K562 (cell line): ENCODE results near the gene TAPBPL. TPM values are rescaled to one million over a fixed set of nuclear protein-coding genes. Genes with fewer than 3 reads are reported as not detected.

Experiments
- AFF4 ChIP-seq: sonication (generic); formaldehyde crosslinking; IDR thresholded peaks from 2 replicates; pipeline ENCODE4 v1.8.0; 2023; ENCODE audit warnings: mild to moderate bottlenecking, missing genetic modification reagents
- ATF7 ChIP-seq: fragments of 450-650 bp; IDR thresholded peaks from 2 replicates; pipeline ENCODE4 v1.7.1; 2014; ENCODE audit warnings: mild to moderate bottlenecking, moderate library complexity
- GABPB2 ChIP-seq: fragments of 250-450 bp; sonication (Bioruptor Pico); conservative IDR thresholded peaks from 2 replicates; pipeline ENCODE4 v1.5.1; 2021; ENCODE audit warnings: mild to moderate bottlenecking
- HMGXB4 ChIP-seq: sonication (generic); formaldehyde crosslinking; IDR thresholded peaks from 2 replicates; pipeline ENCODE4 v1.8.1; 2023; ENCODE audit warnings: mild to moderate bottlenecking, missing genetic modification reagents
- MLLT1 ChIP-seq, 2 experiments: fragments of 450-650 bp; IDR thresholded peaks; 2 replicates each; pipeline ENCODE4 v1.6.1; 2016
- SIN3A ChIP-seq, 2 experiments: fragments of 150-350 bp in 1 of 2; IDR thresholded peaks; 2 replicates each; pipeline ENCODE4 v1.6.1; 2011 to 2016; ENCODE audit warnings: borderline replicate concordance in 2 of 2, low read depth in 2 of 2, low read length in 2 of 2, mild to moderate bottlenecking in 2 of 2, moderate library complexity in 2 of 2; ENCODE audit not compliant: control insufficient read depth in 1 of 2
- TAF9B ChIP-seq: fragments of 450-650 bp; IDR thresholded peaks from 2 replicates; pipeline ENCODE4 v1.6.1; 2018; ENCODE audit warnings: mild to moderate bottlenecking; ENCODE audit not compliant: partially characterized antibody
- YBX1 ChIP-seq: fragments of 450-650 bp; IDR thresholded peaks from 2 replicates; pipeline ENCODE4 v1.7.1; 2016; ENCODE audit warnings: mild to moderate bottlenecking
- ZFP1 ChIP-seq: fragments of 450-650 bp; formaldehyde crosslinking; IDR thresholded peaks from 2 replicates; pipeline ENCODE4 v1.4.0; 2020; ENCODE audit warnings: mild to moderate bottlenecking, mixed read lengths
- ZFX ChIP-seq: sonication (generic); formaldehyde crosslinking; IDR thresholded peaks from 2 replicates; pipeline ENCODE4 v1.8.0; 2022; ENCODE audit warnings: mild to moderate bottlenecking, missing genetic modification reagents, moderate library complexity
- ZNF384 ChIP-seq: IDR thresholded peaks from 2 replicates; pipeline ENCODE4 v1.6.1; 2012; ENCODE audit warnings: low read depth, low read length, improper control_type of control experiment
- ZNF507 ChIP-seq: conservative IDR thresholded peaks from 2 replicates; pipeline ENCODE4 v1.6.1; 2017; ENCODE audit warnings: missing genetic modification characterization, missing compliant biosample characterization
- polyA plus RNA-seq, 8 experiments: library from polyadenylated mRNA; depleted of rRNA in 4 of 8; stranded (reverse) in 5 of 8; unstranded in 3 of 8; fragments of >200 nt; fragmentation: Nextera tagmentation in 2 of 8; fragmentation: Illumina TruSeq in 1 of 8; extraction: Ambion mirVana in 2 of 8; extraction: Trizol in 1 of 8; gene quantifications; 2 replicates each; pipeline versions ENCODE4 v1.2.1 to v1.2.3, GENCODE V29; 2011 to 2014; ENCODE audit warnings: inconsistent platforms in 1 of 8, missing spikeins in 1 of 8
- total RNA-seq, 7 experiments: library from RNA; depleted of rRNA in 6 of 7; stranded (reverse); fragments of >200 nt in 6 of 7; fragmentation: Illumina TruSeq in 2 of 7; extraction: Trizol in 2 of 7; gene quantifications; 2 replicates each; pipeline versions ENCODE4 v1.2.1 to v1.2.3, GENCODE V29; 2011 to 2021; ENCODE audit warnings: low replicate concordance in 1 of 7
- TF ChIP-seq, protein P1 (sequence below): fragments of 250-450 bp; sonication (Bioruptor Pico); IDR thresholded peaks from 2 replicates; pipeline ENCODE4 v1.4.0; 2020

TAPBPL gene
- total and polyA plus RNA-seq, 9 of the 15 experiments (the other 6 are each of a cell fraction or from before 2014, with no cell fraction given), result 0.29 to 1.6 (median 0.45) TPM

DNA sequence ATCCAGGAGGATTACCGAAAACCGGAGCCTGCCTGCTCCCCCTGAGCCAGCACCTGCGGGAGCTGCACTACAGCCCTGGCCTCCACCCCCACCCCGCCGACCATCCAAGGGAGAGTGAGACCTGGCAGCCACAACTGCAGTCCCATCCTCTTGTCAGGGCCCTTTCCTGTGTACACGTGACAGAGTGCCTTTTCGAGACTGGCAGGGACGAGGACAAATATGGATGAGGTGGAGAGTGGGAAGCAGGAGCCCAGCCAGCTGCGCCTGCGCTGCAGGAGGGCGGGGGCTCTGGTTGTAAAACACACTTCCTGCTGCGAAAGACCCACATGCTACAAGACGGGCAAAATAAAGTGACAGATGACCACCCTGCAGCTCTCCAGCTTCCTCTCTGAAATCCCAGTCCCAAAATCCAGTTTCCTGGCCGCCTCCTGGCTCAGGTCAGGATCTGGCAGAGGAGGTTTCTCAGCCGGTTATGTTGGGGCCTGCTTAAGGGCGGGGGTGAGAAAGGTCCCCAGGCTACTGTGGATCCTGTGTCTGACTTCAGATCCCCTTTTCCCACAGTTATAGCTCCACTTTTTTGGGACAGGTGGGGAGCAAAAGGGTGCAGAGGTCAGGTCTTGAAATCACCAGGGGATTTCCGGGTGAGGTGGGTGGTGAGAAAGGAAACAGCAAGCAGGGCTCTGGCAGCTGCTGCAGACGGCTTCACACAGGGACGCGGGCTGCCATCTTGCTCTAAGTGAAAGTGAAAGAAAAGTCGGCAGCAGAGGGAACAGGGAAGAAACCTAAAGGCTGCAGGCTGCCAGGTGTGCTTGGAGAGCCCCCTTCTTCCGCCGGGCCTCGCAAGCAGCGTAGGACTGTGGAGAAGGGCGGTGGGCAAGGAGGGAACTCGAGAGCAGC, at the start of gene TAPBPL (continued):
- TF ChIP-seq GABPB2 (no peak), ATF7 (no peak), ZNF384 (no peak), YBX1 (no peak), ZNF507 (tag) (no peak), AFF4 (CRISPR knock-in tag) (no peak), ZFX (CRISPR knock-in tag) (peak; percentile 74), TAF9B (peak; percentile 33), HMGXB4 (CRISPR knock-in tag) (no peak), ZFP1 (no peak), MLLT1 (IDR thresholded peaks at IDR 0.05) (no peak), SIN3A (IDR thresholded peaks at IDR 0.05; ENCODE audit: borderline replicate concordance in 2 of 2, control insufficient read depth in 1 of 2, low read depth in 2 of 2, low read length in 2 of 2) (no peak)
- TF ChIP-seq, protein P1, sequence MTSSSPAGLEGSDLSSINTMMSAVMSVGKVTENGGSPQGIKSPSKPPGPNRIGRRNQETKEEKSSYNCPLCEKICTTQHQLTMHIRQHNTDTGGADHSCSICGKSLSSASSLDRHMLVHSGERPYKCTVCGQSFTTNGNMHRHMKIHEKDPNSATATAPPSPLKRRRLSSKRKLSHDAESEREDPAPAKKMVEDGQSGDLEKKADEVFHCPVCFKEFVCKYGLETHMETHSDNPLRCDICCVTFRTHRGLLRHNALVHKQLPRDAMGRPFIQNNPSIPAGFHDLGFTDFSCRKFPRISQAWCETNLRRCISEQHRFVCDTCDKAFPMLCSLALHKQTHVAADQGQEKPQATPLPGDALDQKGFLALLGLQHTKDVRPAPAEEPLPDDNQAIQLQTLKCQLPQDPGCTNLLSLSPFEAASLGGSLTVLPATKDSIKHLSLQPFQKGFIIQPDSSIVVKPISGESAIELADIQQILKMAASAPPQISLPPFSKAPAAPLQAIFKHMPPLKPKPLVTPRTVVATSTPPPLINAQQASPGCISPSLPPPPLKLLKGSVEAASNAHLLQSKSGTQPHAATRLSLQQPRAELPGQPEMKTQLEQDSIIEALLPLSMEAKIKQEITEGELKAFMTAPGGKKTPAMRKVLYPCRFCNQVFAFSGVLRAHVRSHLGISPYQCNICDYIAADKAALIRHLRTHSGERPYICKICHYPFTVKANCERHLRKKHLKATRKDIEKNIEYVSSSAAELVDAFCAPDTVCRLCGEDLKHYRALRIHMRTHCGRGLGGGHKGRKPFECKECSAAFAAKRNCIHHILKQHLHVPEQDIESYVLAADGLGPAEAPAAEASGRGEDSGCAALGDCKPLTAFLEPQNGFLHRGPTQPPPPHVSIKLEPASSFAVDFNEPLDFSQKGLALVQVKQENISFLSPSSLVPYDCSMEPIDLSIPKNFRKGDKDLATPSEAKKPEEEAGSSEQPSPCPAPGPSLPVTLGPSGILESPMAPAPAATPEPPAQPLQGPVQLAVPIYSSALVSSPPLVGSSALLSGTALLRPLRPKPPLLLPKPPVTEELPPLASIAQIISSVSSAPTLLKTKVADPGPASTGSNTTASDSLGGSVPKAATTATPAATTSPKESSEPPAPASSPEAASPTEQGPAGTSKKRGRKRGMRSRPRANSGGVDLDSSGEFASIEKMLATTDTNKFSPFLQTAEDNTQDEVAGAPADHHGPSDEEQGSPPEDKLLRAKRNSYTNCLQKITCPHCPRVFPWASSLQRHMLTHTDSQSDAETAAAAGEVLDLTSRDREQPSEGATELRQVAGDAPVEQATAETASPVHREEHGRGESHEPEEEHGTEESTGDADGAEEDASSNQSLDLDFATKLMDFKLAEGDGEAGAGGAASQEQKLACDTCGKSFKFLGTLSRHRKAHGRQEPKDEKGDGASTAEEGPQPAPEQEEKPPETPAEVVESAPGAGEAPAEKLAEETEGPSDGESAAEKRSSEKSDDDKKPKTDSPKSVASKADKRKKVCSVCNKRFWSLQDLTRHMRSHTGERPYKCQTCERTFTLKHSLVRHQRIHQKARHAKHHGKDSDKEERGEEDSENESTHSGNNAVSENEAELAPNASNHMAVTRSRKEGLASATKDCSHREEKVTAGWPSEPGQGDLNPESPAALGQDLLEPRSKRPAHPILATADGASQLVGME (CRISPR knock-in tag), result no peak
